Activated CD4-positive, alpha-beta T cell treated with anti-CD3 and anti-CD28 coated beads, Interleukin-2, amount 50 U/mL, for 4 hours (primary cell): Measurements from ENCODE around the gene ELAVL1.

Experiments
- DNase-seq, 2 experiments: peaks; one replicate each; pipeline ENCODE4 v3.0.0-alpha.2; 2020

The ELAVL1 gene

GRCh38 chr19:7908742-7909461 is 96.5 kb downstream of the ELAVL1 start:
- DNase-seq, result no peak
